ENCODE measurements around the gene NDUFS5.

The NDUFS5 gene

GRCh38 chr1:38989979-38990378 lies 36.2 kb upstream of the NDUFS5 start:
- Histone ChIP-seq H3K14ac (ENCODE audit: low read length in 2 of 2) (no peak overlapping the region), H4K8ac (ENCODE audit: low read length) (no peak overlapping the region), H3K9ac (ENCODE audit: low read length) (peak overlapping the region; percentile 89), H3K36me3 (ENCODE audit: control insufficient read depth in 1 of 2, insufficient read depth in 2 of 2, low read depth in 1 of 2, low read length in 2 of 2) (peaks cover 5 to 13% of the 10 kb centered on the region in 2 experiments), H3K4ac (ENCODE audit: low read depth in 1 of 2, low read length in 2 of 2) (no peak overlapping the region), H2AFZ (ENCODE audit: low read depth, low read length) (no peak overlapping the region), H3K27ac (ENCODE audit: low read length, poor library complexity, severe bottlenecking) (peak overlapping the region; percentile 8), H3K27me3 (ENCODE audit: control insufficient read depth in 1 of 2, insufficient read depth in 1 of 2, low read length in 2 of 2) (no peaks in the 10 kb centered on the region), H3K18ac (ENCODE audit: low read depth in 1 of 2, low read length in 2 of 2) (no peak overlapping the region), H3K23ac (ENCODE audit: low read length in 2 of 2) (no peak overlapping the region), H4K91ac (ENCODE audit: low read length) (no peak overlapping the region), H2AK5ac (ENCODE audit: low read length, severe bottlenecking) (no peak overlapping the region), H3K4me2 (ENCODE audit: low read length, poor library complexity, severe bottlenecking) (peak overlapping the region; percentile 74), H3K79me1 (replicated peaks; ENCODE audit: low read length, poor library complexity, severe bottlenecking) (peaks cover 3% of the 10 kb centered on the region), H3K4me1 (ENCODE audit: control insufficient read depth, insufficient read depth, low read depth, low read length) (peaks cover 9% of the 10 kb centered on the region), H3K4me3 (ENCODE audit: insufficient read depth in 1 of 2, low read depth in 1 of 2, low read length in 2 of 2) (peak overlapping the region in 1 of 2 experiments; percentile 79), H2BK12ac (ENCODE audit: low read length in 2 of 2) (no peak overlapping the region), H2BK5ac (ENCODE audit: low read depth, low read length, poor library complexity, severe bottlenecking) (peak overlapping the region; percentile 57), H2BK120ac (ENCODE audit: low read depth, low read length) (no peak overlapping the region), H2BK15ac (ENCODE audit: low read depth, poor library complexity, severe bottlenecking) (no peak overlapping the region), H3K9me3 (ENCODE audit: control insufficient read depth, low read length) (no peaks in the 10 kb centered on the region)
- no peak for DNase-seq
- WGBS, result 62% methylated on average over 2 of the region's 2 CpGs

- H4K8ac ChIP-seq (ENCODE audit: low read length), result no peak overlapping the region
- peaks cover 9 to 13% of the 10 kb centered on the region in 2 experiments for H3K36me3 ChIP-seq (ENCODE audit: control insufficient read depth in 1 of 2, insufficient read depth in 2 of 2, low read depth in 1 of 2, low read length in 2 of 2)
- 37% methylated on average over 4 of the region's 5 CpGs for WGBS
- H3K79me1 ChIP-seq (replicated peaks; ENCODE audit: low read length, poor library complexity, severe bottlenecking), result peaks cover 3% of the 10 kb centered on the region
- no peak overlapping the region for H2BK120ac ChIP-seq (ENCODE audit: low read depth, low read length)
- H3K23ac ChIP-seq (ENCODE audit: low read length in 2 of 2), result no peak overlapping the region
- H3K9me3 ChIP-seq (ENCODE audit: control insufficient read depth, low read length), result no peaks in the 10 kb centered on the region
- H2AFZ ChIP-seq (ENCODE audit: low read depth, low read length), result peak overlapping the region; percentile 51
- H2BK15ac ChIP-seq (ENCODE audit: low read depth, poor library complexity, severe bottlenecking), result no peak overlapping the region
- H3K18ac ChIP-seq (ENCODE audit: low read depth in 1 of 2, low read length in 2 of 2), result peak overlapping the region in 1 of 2 experiments; percentile 94
- H3K27me3 ChIP-seq (ENCODE audit: control insufficient read depth in 1 of 2, insufficient read depth in 1 of 2, low read length in 2 of 2), result no peaks in the 10 kb centered on the region
- no peak overlapping the region for H2BK12ac ChIP-seq (ENCODE audit: low read length in 2 of 2)
- H3K9ac ChIP-seq (ENCODE audit: low read length), result peak overlapping the region; percentile 89
- H4K91ac ChIP-seq (ENCODE audit: low read length), result no peak overlapping the region
- DNase-seq, result peak; percentile 33
- H3K4me3 ChIP-seq (ENCODE audit: insufficient read depth in 1 of 2, low read depth in 1 of 2, low read length in 2 of 2), result peak overlapping the region in 1 of 2 experiments; percentile 79
- H3K14ac ChIP-seq (ENCODE audit: low read length in 2 of 2), result no peak overlapping the region
- H2AK5ac ChIP-seq (ENCODE audit: low read length, severe bottlenecking), result no peak overlapping the region
- peak overlapping the region; percentile 74 for H3K4me2 ChIP-seq (ENCODE audit: low read length, poor library complexity, severe bottlenecking)
- peaks cover 9% of the 10 kb centered on the region for H3K4me1 ChIP-seq (ENCODE audit: control insufficient read depth, insufficient read depth, low read depth, low read length)
- peak overlapping the region; percentile 57 for H2BK5ac ChIP-seq (ENCODE audit: low read depth, low read length, poor library complexity, severe bottlenecking)
- H3K4ac ChIP-seq (ENCODE audit: low read depth in 1 of 2, low read length in 2 of 2), result no peak overlapping the region
- H3K27ac ChIP-seq (ENCODE audit: low read length, poor library complexity, severe bottlenecking), result peak overlapping the region; percentile 8
Observed at GRCh38 chr1:38990386-38990737, 35.8 kb upstream of the NDUFS5 start.

- peak within 1 kb of the TSS; percentile 74 for H3K4me2 ChIP-seq (ENCODE audit: low read length, poor library complexity, severe bottlenecking)
- peak within 1 kb of the TSS; percentile 51 for H2AFZ ChIP-seq (ENCODE audit: low read depth, low read length)
- H3K23ac ChIP-seq (ENCODE audit: low read length in 2 of 2), result peak within 1 kb of the TSS in 1 of 2 experiments; percentile 99
- peak within 1 kb of the TSS; percentile 96 for H2BK5ac ChIP-seq (ENCODE audit: low read depth, low read length, poor library complexity, severe bottlenecking)
- no peaks in the 10 kb centered on the region for H3K27me3 ChIP-seq (ENCODE audit: control insufficient read depth in 1 of 2, insufficient read depth in 1 of 2, low read length in 2 of 2)
- H3K14ac ChIP-seq (ENCODE audit: low read length in 2 of 2), result no peak within 1 kb of the TSS
- H2BK12ac ChIP-seq (ENCODE audit: low read length in 2 of 2), result no peak within 1 kb of the TSS
- peak within 1 kb of the TSS; percentile 96 to 97 for H3K18ac ChIP-seq (ENCODE audit: low read depth in 1 of 2, low read length in 2 of 2)
- H3K4ac ChIP-seq (ENCODE audit: low read depth in 1 of 2, low read length in 2 of 2), result peak within 1 kb of the TSS; percentile 94 to 96
- peak within 1 kb of the TSS; percentile 92 for H2BK120ac ChIP-seq (ENCODE audit: low read depth, low read length)
- peaks cover 3% of the 10 kb centered on the region for H3K79me1 ChIP-seq (replicated peaks; ENCODE audit: low read length, poor library complexity, severe bottlenecking)
- peak within 1 kb of the TSS; percentile 18 for H3K27ac ChIP-seq (ENCODE audit: low read length, poor library complexity, severe bottlenecking)
- peak; percentile 96 for DNase-seq
- peak within 1 kb of the TSS; percentile 97 for H4K91ac ChIP-seq (ENCODE audit: low read length)
- H3K4me1 ChIP-seq (ENCODE audit: control insufficient read depth, insufficient read depth, low read depth, low read length), result peaks cover 9% of the 10 kb centered on the region
- H4K8ac ChIP-seq (ENCODE audit: low read length), result peak within 1 kb of the TSS; percentile 95
- no peaks in the 10 kb centered on the region for H3K9me3 ChIP-seq (ENCODE audit: control insufficient read depth, low read length)
- peak within 1 kb of the TSS; percentile 98 to 99 for H3K4me3 ChIP-seq (ENCODE audit: insufficient read depth in 1 of 2, low read depth in 1 of 2, low read length in 2 of 2)
- H3K36me3 ChIP-seq (ENCODE audit: control insufficient read depth in 1 of 2, insufficient read depth in 2 of 2, low read depth in 1 of 2, low read length in 2 of 2), result peaks cover 14 to 17% of the 10 kb centered on the region in 2 experiments
- peak within 1 kb of the TSS; percentile 91 for H2AK5ac ChIP-seq (ENCODE audit: low read length, severe bottlenecking)
- under 1% methylated on average over 57 of the region's 76 CpGs for WGBS
- peak within 1 kb of the TSS; percentile 96 for H3K9ac ChIP-seq (ENCODE audit: low read length)
- peak within 1 kb of the TSS; percentile 96 for H2BK15ac ChIP-seq (ENCODE audit: low read depth, poor library complexity, severe bottlenecking)
Observed at GRCh38 chr1:38990738-38991637, 35.2 kb upstream of the NDUFS5 start, which contains the start of gene AKIRIN1. TSS of gene AKIRIN1 (plus strand) at chr1:38991276. CDS start at chr1:38991381, 105 bp downstream.

All from mesenchymal stem cell (in vitro differentiated cells and primary cell).